Neural progenitor cell (in vitro differentiated cells): ENCODE data around the gene AFF1. TPM values are rescaled to one million over a fixed set of nuclear protein-coding genes. Genes with fewer than 3 reads are reported as not detected.

Source experiments
- DNase-seq: peaks from one replicate; pipeline ENCODE4 v3.0.0-alpha.2; 2016; ENCODE audit warnings: low spot score
- H2AFZ ChIP-seq: fragments of 200-600 bp; sonication (generic); replicated peaks from 2 replicates; pipeline ENCODE4 v1.6.1; 2016; ENCODE audit warnings: antibody characterized with exemption
- H3F3A ChIP-seq: fragments of 200-600 bp; sonication (generic); 2 replicates; pipeline ENCODE4 v1.6.1; 2016; ENCODE audit warnings: antibody characterized with exemption, low read depth
- H3K27ac ChIP-seq: fragments of 200-600 bp; sonication (generic); 2 replicates; pipeline ENCODE4 v1.5.1; 2016; ENCODE audit warnings: mild to moderate bottlenecking
- H3K27me3 ChIP-seq: fragments of 200-600 bp; sonication (generic); 2 replicates; pipeline ENCODE4 v1.6.1; 2016; ENCODE audit warnings: mild to moderate bottlenecking, moderate library complexity
- H3K36me3 ChIP-seq: fragments of 200-600 bp; sonication (generic); 2 replicates; pipeline ENCODE4 v1.5.1; 2016
- H3K4me1 ChIP-seq: fragments of 200-600 bp; sonication (generic); 2 replicates; pipeline ENCODE4 v1.6.1; 2016; ENCODE audit warnings: mixed run types
- H3K4me2 ChIP-seq: fragments of 200-600 bp; sonication (generic); 2 replicates; pipeline ENCODE4 v1.6.1; 2016
- H3K4me3 ChIP-seq: fragments of 200-600 bp; sonication (generic); 2 replicates; pipeline ENCODE4 v1.5.1; 2016
- H3K79me2 ChIP-seq: fragments of 200-600 bp; sonication (generic); 2 replicates; pipeline ENCODE4 v1.6.1; 2016; ENCODE audit warnings: low read depth
- H3K9ac ChIP-seq: fragments of 200-600 bp; sonication (generic); 2 replicates; pipeline ENCODE4 v1.6.1; 2016
- H3K9me3 ChIP-seq: fragments of 200-600 bp; sonication (generic); 2 replicates; pipeline ENCODE4 v1.5.1; 2016; ENCODE audit warnings: low read depth
- H4K20me1 ChIP-seq: fragments of 200-600 bp; sonication (generic); 2 replicates; pipeline ENCODE4 v1.6.1; 2016; ENCODE audit warnings: low read depth
- H3K27ac Mint-ChIP-seq: 3 replicates; pipeline ENCODE4 v1.8.0; 2021; ENCODE audit warnings: mixed read lengths
- H3K27me3 Mint-ChIP-seq: 2 replicates; pipeline ENCODE4 v1.8.0; 2022; ENCODE audit warnings: low read depth, mild to moderate bottlenecking, inconsistent platforms, moderate library complexity, mixed read lengths; ENCODE audit not compliant: insufficient read depth
- H3K36me3 Mint-ChIP-seq: 3 replicates; pipeline ENCODE4 v1.8.0; 2021; ENCODE audit warnings: mixed read lengths
- H3K4me1 Mint-ChIP-seq: 3 replicates; pipeline ENCODE4 v1.8.0; 2021; ENCODE audit warnings: mixed read lengths
- H3K4me3 Mint-ChIP-seq: 3 replicates; pipeline ENCODE4 v1.8.0; 2021; ENCODE audit warnings: mild to moderate bottlenecking, moderate library complexity, mixed read lengths
- H3K9me3 Mint-ChIP-seq: 3 replicates; pipeline ENCODE4 v1.8.0; 2020; ENCODE audit warnings: mixed read lengths
- CTCF ChIP-seq: fragments of 200-600 bp; sonication (generic); IDR thresholded peaks from 2 replicates; pipeline ENCODE4 v1.5.1; 2017; ENCODE audit warnings: antibody characterized with exemption, mild to moderate bottlenecking
- EZH2 ChIP-seq: fragments of 200-600 bp; sonication (generic); IDR thresholded peaks from 2 replicates; pipeline ENCODE4 v1.6.1; 2017; ENCODE audit warnings: antibody characterized with exemption, mild to moderate bottlenecking, moderate library complexity
- EZH2phosphoT487 ChIP-seq: fragments of 200-600 bp; sonication (generic); IDR thresholded peaks from 2 replicates; pipeline ENCODE4 v1.6.1; 2017; ENCODE audit warnings: antibody characterized with exemption
- total RNA-seq: library from RNA; depleted of rRNA; stranded (reverse); fragments of >200 nt; gene quantifications from 2 replicates; pipeline ENCODE4 v1.2.3, GENCODE V29; 2015; ENCODE audit warnings: low replicate concordance

The AFF1 gene
- total RNA-seq, 1 donor from 2014 or later = 29.0 TPM

- H3K4me1 Mint-ChIP-seq = peaks cover 22% of the 10 kb centered on the region
- Histone ChIP-seq H3K4me2 (no peak overlapping the region), H3K36me3 (no peaks in the 10 kb centered on the region), H3K27ac (no peak overlapping the region), H3F3A (no peaks in the 10 kb centered on the region), H3K79me2 (peaks cover 31% of the 10 kb centered on the region), H2AFZ (no peak overlapping the region), H3K9ac (no peak overlapping the region), H3K27me3 (no peaks in the 10 kb centered on the region), H3K9me3 (no peaks in the 10 kb centered on the region), H3K4me3 (no peak overlapping the region), H4K20me1 (peaks cover 12% of the 10 kb centered on the region), H3K4me1 (peaks cover 6% of the 10 kb centered on the region)
- no peak for DNase-seq
- H3K4me3 Mint-ChIP-seq = no peak overlapping the region
- no peak for TF ChIP-seq EZH2
- no peak for TF ChIP-seq EZH2phosphoT487
- no peak for TF ChIP-seq CTCF
- H3K27me3 Mint-ChIP-seq = no peaks in the 10 kb centered on the region
- peaks cover 41% of the 10 kb centered on the region for H3K36me3 Mint-ChIP-seq
- no peaks in the 10 kb centered on the region for H3K9me3 Mint-ChIP-seq
- peak overlapping the region; percentile 87 for H3K27ac Mint-ChIP-seq
These were observed 186.7 kb downstream of the AFF1 start for GRCh38 chr4:87121341-87122065.

- Histone ChIP-seq H3K9me3 (no peaks in the 10 kb centered on the region), H4K20me1 (peaks cover 6% of the 10 kb centered on the region), H3F3A (no peaks in the 10 kb centered on the region), H3K27me3 (no peaks in the 10 kb centered on the region), H3K4me2 (no peak overlapping the region), H3K27ac (no peak overlapping the region), H3K9ac (no peak overlapping the region), H3K36me3 (no peaks in the 10 kb centered on the region), H2AFZ (no peak overlapping the region), H3K4me3 (no peak overlapping the region), H3K79me2 (peaks cover 31% of the 10 kb centered on the region), H3K4me1 (peaks cover 2% of the 10 kb centered on the region)
- Mint-ChIP-seq H3K27me3 (no peaks in the 10 kb centered on the region), H3K4me3 (no peak overlapping the region), H3K36me3 (peaks cover 41% of the 10 kb centered on the region), H3K27ac (no peak overlapping the region), H3K4me1 (peaks cover 16% of the 10 kb centered on the region), H3K9me3 (no peaks in the 10 kb centered on the region)
- TF ChIP-seq CTCF (no peak), EZH2 (no peak), EZH2phosphoT487 (no peak)
- DNase-seq = no peak
These were observed 187.4 kb downstream of the AFF1 start for GRCh38 chr4:87122252-87122651.

GRCh38 chr4:87126056-87126455, 191.2 kb downstream of the AFF1 start:
- Mint-ChIP-seq H3K9me3 (no peaks in the 10 kb centered on the region), H3K27me3 (no peaks in the 10 kb centered on the region), H3K27ac (no peak overlapping the region), H3K4me1 (peaks cover 3% of the 10 kb centered on the region), H3K36me3 (peaks cover 36% of the 10 kb centered on the region), H3K4me3 (no peak overlapping the region)
- Histone ChIP-seq H3K9me3 (no peaks in the 10 kb centered on the region), H3K9ac (no peak overlapping the region), H3K4me2 (no peak overlapping the region), H3K79me2 (peaks cover 19% of the 10 kb centered on the region), H2AFZ (no peak overlapping the region), H3K36me3 (peaks cover 4% of the 10 kb centered on the region), H3K27me3 (no peaks in the 10 kb centered on the region), H3K27ac (no peak overlapping the region), H4K20me1 (peaks cover 5% of the 10 kb centered on the region), H3K4me3 (no peak overlapping the region), H3F3A (no peaks in the 10 kb centered on the region), H3K4me1 (peaks cover 5% of the 10 kb centered on the region)
- no peak for DNase-seq
- TF ChIP-seq EZH2phosphoT487 (no peak), CTCF (no peak), EZH2 (no peak)
